Mucosa of gallbladder (tissue), 1 donor: ENCODE results near the gene FBXL17. TPM values are rescaled to one million over a fixed set of nuclear protein-coding genes. Genes with fewer than 3 reads are reported as not detected.

Experiments
- DNase-seq: peaks from one replicate; pipeline ENCODE4 v3.0.0-alpha.2; 2020; ENCODE audit warnings: low spot score
- total RNA-seq: library from RNA; stranded (reverse); gene quantifications from one replicate; pipeline ENCODE4 v1.2.1, GENCODE V29; 2021
- donor health status: DM: no; HTN: no; CAD: no.

Gene FBXL17
- total RNA-seq, 1 donor from 2014 or later: 22.7 TPM

DNA sequence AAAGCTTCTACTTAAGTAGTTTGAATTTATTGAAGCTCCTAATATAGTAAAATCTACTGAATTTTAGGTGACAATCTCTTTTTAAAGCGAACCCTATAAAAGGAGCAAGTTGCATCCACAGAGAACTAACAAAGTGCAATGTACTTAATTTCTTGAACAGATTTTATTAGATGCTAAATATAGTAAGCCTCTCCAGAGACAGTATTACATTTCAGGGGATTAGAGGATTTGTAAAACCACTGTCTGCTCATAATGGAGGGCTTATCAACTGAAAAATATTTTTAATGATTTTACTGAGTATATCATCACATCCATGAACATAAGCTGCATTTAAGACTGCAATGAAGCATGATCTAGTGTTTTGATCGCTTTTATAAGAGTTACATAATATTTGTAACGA lies 481.2 kb downstream of the FBXL17 start:
- no peak for DNase-seq

- DNase-seq: no peak
Observed at GRCh38 chr5:107894361-107894760, 487.5 kb downstream of the FBXL17 start.

- no peak for DNase-seq
Observed at GRCh38 chr5:107893642-107894041, 488.3 kb downstream of the FBXL17 start.

- DNase-seq: no peak
Observed at GRCh38 chr5:107889387-107889786, 492.5 kb downstream of the FBXL17 start.

- DNase-seq: no peak
Observed at GRCh38 chr5:107888541-107888940, 493.4 kb downstream of the FBXL17 start.

DNA sequence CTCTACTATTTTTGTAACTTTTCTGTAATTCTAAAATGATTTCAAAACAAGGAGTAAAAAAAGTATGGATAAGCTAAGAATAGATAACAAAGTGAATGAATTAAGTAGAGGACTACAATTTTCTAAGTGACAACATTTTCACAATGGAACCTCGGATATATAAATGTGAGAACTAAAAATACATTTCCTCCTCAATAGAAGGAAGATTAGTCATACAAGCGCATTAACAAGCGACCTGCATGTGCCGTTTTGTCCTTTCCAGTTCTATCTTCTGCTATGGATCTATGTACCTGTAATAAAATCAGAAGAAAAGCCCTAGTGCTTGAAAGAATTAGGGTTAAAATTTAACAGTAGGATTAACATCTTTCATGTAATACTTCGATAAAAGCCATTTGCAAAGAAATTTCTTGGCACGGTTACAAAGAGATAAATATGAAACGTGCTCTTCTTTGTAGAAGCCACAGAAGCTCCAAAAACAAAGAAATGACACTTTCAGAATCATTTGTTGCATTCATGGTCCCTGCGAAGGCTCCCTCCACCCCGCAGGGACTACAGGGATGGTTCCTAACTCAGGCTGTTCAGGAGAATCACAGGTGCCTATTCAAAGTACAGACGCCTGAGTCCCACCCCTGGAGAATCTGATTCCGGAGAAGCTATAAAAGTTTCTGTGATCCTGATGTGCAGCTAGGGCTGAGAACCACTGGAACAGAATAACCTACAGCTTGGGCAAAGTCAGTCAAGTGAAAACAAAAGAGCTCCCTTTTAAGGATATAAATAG lies 494.5 kb downstream of the FBXL17 start:
- DNase-seq: no peak

- DNase-seq: no peak
Observed at GRCh38 chr5:107885601-107886000, 496.3 kb downstream of the FBXL17 start.

- no peak for DNase-seq
Observed at GRCh38 chr5:107884871-107885270, 497.0 kb downstream of the FBXL17 start.

DNA sequence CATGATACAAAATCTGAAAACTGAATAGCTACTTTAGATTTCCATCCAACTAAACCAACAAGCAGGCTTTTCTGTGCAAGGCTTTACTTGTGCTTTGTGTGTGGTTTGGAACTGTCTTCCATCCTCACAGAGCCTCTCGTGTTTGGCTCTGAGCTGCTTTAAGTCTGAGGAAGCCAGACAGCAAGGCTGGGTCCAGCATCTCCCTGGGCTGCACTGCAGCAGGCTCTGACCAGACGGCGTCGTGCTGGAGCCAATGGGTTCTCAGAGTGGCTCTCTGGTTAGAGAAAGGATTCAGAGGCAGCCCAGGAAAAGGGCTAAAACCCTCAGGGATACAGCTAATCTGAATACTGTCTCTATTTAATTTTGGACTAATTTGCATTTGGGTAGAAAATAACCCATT lies 503.2 kb downstream of the FBXL17 start:
- DNase-seq: no peak

DNA sequence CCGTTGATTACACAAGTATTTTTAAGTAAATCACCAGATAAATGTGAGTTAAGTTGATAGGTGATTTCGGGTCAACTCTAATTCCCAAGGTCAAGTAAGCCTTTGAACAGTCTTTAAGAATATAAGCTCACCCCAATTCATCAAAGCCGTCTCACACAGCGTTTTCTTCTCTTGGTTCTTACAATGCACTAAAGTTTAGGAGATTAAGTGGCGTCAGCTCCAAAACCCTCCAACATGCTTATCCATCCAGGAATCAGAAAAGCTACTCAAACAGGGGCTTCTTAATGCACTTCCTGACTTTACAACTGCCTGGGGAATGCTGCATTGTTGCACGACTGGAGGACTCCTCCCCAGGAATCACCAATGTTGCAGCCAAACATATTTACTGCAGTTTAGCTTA lies 505.0 kb downstream of the FBXL17 start:
- DNase-seq: no peak

GRCh38 chr5:107876261-107876660 lies 505.6 kb downstream of the FBXL17 start:
- DNase-seq: no peak

DNA sequence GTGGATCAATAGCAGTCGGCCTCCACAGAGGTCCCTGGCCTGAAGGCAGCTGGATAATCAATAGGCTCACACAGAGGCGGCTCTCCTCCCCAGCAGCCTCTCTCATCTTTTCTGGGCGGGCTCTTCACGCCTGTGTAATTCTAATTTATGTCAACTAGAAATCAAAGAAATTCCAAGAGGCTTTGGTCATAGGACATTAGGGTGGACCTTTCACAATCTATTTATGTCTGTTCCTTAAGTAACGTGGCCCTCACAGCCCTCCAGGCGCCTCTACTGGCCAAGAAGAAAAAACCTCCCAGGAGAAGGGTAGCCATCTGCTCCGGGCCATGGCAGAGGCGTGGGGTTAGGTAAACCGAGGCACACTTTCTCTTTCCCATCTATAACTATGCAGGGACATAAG lies 506.1 kb downstream of the FBXL17 start:
- DNase-seq: no peak

GRCh38 chr5:107874795-107875194 lies 507.1 kb downstream of the FBXL17 start:
- DNase-seq: no peak

DNA sequence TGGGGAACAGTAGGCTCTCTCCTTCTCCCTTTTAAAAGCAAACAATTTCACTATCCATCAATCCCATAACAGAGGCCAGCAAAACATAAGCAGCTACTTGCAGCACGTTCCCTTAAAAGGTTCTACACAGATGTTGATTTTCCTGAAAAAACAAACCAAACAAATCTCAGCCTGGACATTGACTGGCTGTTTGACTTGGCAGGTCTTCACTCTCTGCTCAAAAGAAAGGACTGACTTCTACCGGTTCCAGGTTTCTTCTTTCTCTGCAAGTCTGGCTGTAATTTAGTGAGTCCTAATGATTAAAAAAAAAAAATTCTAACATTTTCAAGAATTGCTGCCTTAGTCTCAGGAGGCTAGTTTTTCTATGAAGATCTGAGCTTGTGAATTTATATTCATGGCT lies 508.0 kb downstream of the FBXL17 start:
- DNase-seq: no peak

DNA sequence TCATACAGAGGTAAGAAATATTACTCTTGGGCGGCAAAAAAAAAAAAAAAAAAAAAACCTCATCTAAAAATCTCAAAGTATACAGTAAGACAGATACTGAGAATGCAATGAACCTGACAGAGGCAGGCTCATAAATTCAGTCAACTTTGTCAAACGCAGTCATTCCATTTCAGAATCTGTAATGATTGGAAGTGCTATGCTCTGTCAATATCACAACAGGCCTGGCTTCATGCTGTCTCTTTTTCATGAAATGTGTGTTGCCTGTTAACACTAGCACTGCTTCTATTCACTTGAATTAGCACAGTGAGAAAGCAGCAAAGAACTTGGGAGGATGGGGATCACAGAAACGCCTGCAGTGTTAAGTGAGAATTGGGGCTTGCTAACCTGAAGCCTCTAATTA lies 510.9 kb downstream of the FBXL17 start:
- DNase-seq: no peak

GRCh38 chr5:107869438-107870115 lies 512.3 kb downstream of the FBXL17 start:
- DNase-seq: no peak

DNA sequence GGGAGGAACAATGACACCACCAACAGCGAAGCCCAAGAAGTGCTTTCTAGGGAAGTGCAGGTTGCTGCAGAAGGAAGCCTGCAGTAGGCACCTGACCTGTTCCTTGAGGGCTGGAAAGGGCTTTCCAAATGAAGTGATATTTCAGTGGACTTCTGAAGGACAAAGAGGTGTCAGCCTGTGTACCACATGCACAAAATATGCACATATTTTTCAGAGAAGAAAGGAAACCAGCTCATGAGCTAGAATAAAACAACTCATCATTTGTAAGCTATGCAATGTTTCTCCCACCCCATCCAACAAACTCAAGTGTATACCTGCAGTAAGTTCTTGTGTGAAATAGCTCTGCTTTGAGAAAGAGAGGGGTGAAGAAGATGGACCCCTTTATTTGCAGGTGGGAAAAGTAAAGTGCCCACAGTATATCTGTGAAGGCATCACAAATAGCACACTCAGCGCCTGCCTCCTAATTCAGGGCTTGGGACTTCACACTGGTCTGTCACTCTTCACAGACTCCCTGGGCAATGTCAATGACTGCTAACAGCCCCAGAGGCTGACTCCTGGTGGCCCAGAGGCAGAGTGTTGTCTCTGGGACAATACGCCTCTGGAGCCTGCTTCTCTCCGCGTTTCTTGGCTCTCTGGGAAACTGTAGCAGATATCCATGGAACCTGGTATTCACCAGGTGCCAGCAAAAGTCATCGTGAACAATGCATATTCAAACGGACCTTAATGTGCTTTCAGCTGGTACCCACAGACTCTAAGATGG lies 513.1 kb downstream of the FBXL17 start:
- DNase-seq: no peak

- DNase-seq: no peak
Observed at GRCh38 chr5:107867266-107867665, 514.6 kb downstream of the FBXL17 start.

DNA sequence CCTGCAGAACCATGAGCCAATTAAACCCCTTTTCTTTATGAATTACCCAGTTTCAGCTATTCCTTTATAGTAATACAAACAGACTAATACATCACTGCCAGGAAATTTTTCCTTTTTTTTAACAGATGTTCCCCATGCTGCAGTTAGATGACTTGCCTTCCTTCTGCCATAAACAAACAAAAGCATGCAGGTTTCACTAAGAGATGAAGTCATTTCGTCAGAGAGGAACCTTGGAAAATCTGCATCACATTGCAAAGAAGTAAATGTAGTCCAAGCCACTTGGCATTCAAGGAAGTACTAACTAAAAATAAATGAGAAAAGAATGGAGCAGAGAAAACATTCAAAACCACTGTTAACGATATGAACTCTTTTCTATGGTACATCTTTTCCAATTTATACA lies 517.1 kb downstream of the FBXL17 start:
- DNase-seq: no peak

DNA sequence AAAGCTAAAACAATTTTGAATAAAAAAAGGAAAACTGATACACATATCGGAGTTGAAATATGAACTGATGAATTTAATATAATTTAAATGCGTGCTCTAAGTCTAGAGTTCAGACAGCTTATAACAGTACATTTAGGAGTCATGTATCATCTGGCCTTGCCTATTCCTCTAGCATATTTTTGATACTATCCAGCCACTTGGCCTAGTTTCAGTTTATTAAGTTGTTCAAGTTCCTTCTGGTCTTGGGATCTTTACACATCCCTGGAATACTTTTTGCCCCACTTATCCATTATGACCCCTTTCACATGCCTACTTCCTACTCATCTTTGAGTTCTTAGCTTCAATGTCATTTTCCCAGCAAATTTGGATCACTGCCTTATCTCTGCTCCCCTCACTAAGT lies 518.8 kb downstream of the FBXL17 start:
- DNase-seq: no peak

GRCh38 chr5:107861565-107861964 lies 520.3 kb downstream of the FBXL17 start:
- DNase-seq: no peak

- DNase-seq: no peak
Observed at GRCh38 chr5:107860044-107860443, 521.9 kb downstream of the FBXL17 start.

DNA sequence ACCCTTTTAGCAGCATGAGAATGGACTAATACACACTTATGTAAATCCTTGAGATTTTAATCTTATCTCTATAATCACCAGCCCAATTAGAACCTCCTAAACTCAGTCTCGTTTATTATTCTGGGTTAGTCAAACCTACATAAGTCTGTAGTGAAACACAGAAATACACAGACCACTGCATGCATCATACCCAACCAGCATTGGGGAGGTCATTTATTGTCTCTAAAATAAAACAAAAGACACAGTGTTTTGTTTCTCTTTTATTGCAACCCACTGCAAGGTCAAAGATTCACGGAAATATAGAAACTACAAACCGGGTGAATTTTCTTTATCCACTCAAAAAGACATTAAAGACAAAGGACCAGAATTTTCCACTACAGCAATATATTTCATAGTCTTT lies 523.1 kb downstream of the FBXL17 start:
- DNase-seq: no peak
